Chondrocyte (in vitro differentiated cells): ENCODE data around the gene RNF115. TPM values are rescaled to one million over a fixed set of nuclear protein-coding genes. Genes with fewer than 3 reads are reported as not detected.
"Not testable (repeated sequence)": the region's sequence is repeated elsewhere in the genome, so short reads cannot be mapped to it uniquely, and the experiment has no call there.

ENCODE experiments used
- DNase-seq: peaks from one replicate; pipeline ENCODE4 v3.0.0; 2021; ENCODE audit warnings: mixed read lengths, low spot score
- H3K27ac Mint-ChIP-seq: one replicate; pipeline ENCODE4 v1.8.0; 2021; ENCODE audit warnings: mild to moderate bottlenecking, moderate library complexity, mixed read lengths; ENCODE audit not compliant: unreplicated experiment
- H3K27me3 Mint-ChIP-seq: 2 replicates; pipeline ENCODE4 v1.8.0; 2021; ENCODE audit warnings: low read depth, mixed read lengths
- H3K36me3 Mint-ChIP-seq: 2 replicates; pipeline ENCODE4 v1.8.0; 2021; ENCODE audit warnings: low read depth, mixed read lengths
- H3K4me1 Mint-ChIP-seq: 2 replicates; pipeline ENCODE4 v1.8.0; 2021; ENCODE audit warnings: low read depth, mild to moderate bottlenecking, mixed read lengths
- H3K4me3 Mint-ChIP-seq: one replicate; pipeline ENCODE4 v1.8.0; 2021; ENCODE audit warnings: mild to moderate bottlenecking, moderate library complexity, mixed read lengths; ENCODE audit not compliant: unreplicated experiment
- H3K9me3 Mint-ChIP-seq: 2 replicates; pipeline ENCODE4 v1.8.0; 2021; ENCODE audit warnings: low read depth, mixed read lengths
- total RNA-seq: library from RNA; stranded (reverse); gene quantifications from 3 replicates; pipeline ENCODE4 v1.2.1, GENCODE V29; 2021
- TF ChIP-seq, protein P1 (sequence below): fragments of 200-600 bp; sonication (generic); IDR thresholded peaks from 2 replicates; pipeline ENCODE4 v1.5.0; 2021; ENCODE audit warnings: antibody characterized with exemption, mild to moderate bottlenecking, moderate library complexity

The RNF115 gene
- total RNA-seq, 1 donor from 2014 or later, result 12.7 TPM

DNA sequence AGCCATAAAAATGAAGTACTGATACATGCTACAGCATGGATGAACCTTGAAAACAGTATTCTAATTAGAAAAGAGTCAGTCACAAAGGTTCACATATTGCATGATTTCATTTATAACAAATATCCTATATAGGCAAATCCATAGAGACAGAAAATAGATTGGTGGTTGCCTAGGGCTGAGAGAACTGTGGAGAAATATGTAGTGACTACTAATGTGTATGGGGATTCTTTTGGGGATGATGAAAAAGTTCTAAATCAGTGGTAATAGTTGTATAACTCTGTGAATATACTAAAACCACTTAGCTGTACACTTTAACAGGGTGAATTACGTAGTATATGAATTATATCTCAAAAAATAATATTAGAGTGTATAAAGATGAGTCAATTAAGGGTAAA lies 45.8 kb downstream of the RNF115 start:
- Mint-ChIP-seq H3K4me3 (no peak overlapping the region), H3K9me3 (no peaks in the 10 kb centered on the region), H3K27ac (peak overlapping the region; percentile 24), H3K4me1 (peaks cover 36% of the 10 kb centered on the region), H3K36me3 (peaks cover 8% of the 10 kb centered on the region), H3K27me3 (no peaks in the 10 kb centered on the region)
- TF ChIP-seq, protein P1, sequence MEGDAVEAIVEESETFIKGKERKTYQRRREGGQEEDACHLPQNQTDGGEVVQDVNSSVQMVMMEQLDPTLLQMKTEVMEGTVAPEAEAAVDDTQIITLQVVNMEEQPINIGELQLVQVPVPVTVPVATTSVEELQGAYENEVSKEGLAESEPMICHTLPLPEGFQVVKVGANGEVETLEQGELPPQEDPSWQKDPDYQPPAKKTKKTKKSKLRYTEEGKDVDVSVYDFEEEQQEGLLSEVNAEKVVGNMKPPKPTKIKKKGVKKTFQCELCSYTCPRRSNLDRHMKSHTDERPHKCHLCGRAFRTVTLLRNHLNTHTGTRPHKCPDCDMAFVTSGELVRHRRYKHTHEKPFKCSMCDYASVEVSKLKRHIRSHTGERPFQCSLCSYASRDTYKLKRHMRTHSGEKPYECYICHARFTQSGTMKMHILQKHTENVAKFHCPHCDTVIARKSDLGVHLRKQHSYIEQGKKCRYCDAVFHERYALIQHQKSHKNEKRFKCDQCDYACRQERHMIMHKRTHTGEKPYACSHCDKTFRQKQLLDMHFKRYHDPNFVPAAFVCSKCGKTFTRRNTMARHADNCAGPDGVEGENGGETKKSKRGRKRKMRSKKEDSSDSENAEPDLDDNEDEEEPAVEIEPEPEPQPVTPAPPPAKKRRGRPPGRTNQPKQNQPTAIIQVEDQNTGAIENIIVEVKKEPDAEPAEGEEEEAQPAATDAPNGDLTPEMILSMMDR, result no peak
- no peak for DNase-seq

DNA sequence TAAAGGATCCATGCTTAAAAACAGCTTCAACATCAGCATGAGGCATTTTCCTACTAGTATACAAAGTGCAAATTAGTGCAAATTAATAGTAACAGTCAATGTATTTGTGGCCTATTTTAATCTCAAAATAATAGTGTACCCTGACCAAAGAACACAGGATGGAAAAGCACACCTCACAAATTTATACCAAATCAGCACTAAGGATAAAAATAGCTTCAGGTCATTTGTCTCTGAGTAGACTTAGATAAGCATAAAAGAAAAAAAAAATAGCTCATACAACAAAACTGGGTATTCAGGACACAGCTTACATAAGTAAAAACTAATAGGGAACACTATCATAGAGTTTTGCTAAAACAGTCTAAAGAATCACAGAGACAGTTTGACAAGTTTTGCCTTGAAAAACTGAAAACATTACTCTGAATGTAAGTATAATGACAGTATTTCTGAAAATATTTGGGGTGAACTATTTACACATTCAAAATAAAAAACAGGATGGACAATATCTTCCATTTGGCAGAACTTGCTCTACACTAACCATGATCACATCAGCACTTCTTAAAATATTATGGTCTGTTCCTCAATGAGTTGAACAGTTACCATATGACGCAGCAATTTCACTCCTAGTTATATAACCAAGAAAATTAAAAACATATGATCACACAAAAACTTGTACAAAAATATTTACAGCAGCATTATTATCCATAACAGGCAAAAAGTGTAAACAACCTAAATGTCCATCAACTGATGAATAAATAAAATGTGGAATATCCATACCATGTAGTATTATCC lies 46.3 kb downstream of the RNF115 start:
- DNase-seq, result no peak
- no peaks in the 10 kb centered on the region for H3K9me3 Mint-ChIP-seq
- no peak overlapping the region for H3K4me3 Mint-ChIP-seq
- peaks cover 8% of the 10 kb centered on the region for H3K36me3 Mint-ChIP-seq
- no peak overlapping the region for H3K27ac Mint-ChIP-seq
- H3K4me1 Mint-ChIP-seq, result peaks cover 31% of the 10 kb centered on the region
- H3K27me3 Mint-ChIP-seq, result no peaks in the 10 kb centered on the region
- TF ChIP-seq, protein P1, result no peak

DNA sequence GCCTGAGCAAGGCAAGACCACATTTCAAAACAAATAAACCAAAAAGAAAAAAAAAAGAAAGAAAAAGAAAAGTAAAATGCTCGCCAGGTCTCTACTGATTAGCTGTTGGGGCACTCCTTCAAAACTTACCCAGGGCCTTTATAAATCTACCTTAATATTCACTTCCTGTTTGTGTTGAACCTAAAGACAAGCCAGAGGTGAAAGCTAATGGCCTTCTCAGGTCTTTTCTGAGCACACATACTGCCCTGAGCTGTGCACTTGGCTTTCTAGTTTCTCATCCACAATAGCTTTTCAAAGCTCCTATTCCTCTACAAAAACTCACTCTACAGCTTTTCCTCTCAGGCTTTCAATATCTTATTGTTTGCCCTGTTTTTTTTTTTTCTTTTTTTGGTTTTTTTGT lies 50.5 kb downstream of the RNF115 start:
- Mint-ChIP-seq H3K27me3 (no peaks in the 10 kb centered on the region), H3K9me3 (no peaks in the 10 kb centered on the region), H3K36me3 (peaks cover 16% of the 10 kb centered on the region), H3K4me1 (peaks cover 11% of the 10 kb centered on the region), H3K27ac (peak overlapping the region; percentile 38), H3K4me3 (no peak overlapping the region)
- TF ChIP-seq, protein P1, result no peak
- DNase-seq, result no peak

DNA sequence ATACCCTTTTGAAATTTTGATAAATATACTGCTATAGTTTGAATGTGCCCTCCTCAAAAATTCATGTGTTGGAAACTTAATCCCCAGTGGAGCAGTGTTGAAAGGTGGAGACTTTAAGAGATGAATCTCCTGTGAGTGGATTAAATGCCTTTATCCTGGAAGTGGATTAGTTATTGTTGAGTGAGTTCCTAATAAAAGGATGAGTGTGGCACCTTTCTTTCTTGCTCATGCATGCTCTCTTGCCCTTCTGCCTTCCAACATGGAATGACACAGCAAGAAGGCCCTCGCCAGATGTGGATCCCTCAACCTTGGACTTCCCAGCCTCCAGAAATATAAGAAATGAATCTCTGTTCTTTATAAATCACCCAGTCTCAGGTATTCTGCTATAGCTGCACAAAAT lies 52.8 kb downstream of the RNF115 start:
- Mint-ChIP-seq H3K4me1 (no peaks in the 10 kb centered on the region), H3K36me3 (peaks cover 12% of the 10 kb centered on the region), H3K27ac (no peak overlapping the region), H3K4me3 (no peak overlapping the region), H3K9me3 (no peaks in the 10 kb centered on the region), H3K27me3 (no peaks in the 10 kb centered on the region)
- TF ChIP-seq, protein P1, result no peak
- DNase-seq, result no peak

DNA sequence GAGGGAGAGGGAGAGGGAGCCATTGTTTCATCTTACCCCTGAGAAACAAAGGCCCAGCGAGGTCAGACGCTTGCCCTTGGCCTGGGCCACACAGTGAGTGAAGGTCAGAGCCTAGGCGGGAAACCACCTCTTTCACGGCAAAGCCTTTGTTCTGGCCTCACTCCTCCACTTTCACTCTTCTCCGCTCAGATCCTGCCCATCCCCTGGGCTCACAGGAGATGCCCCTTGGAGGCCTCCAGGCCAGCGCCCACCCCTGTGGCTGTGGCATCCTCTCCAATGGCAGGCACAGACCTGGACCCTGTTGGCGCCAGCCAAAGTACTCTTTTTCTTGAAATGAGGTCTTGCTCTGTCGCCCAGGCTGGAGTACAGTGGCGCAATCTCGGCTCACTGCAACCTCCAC lies 55.9 kb downstream of the RNF115 start:
- H3K27ac Mint-ChIP-seq, DNase-seq, H3K4me1 Mint-ChIP-seq, H3K4me3 Mint-ChIP-seq, H3K9me3 Mint-ChIP-seq, H3K36me3 Mint-ChIP-seq, H3K27me3 Mint-ChIP-seq: not testable (repeated sequence)

DNA sequence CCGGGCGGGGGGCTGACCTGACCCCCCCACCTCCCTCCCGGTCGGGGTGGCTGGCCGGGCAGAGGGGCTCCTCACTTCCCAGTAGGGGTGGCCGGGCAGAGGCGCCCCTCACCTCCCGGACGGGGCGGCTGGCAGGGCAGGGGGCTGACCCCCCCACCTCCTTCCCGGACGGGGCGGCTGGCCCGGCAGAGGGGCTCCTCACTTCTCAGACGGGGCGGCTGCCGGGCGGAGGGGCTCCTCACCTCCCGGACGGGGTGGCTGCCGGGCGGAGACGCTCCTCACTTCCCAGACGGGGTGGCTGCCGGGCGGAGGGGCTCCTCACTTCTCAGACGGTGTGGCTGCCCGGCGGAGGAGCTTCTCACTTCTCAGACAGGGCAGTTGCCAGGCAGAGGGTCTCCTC lies 57.0 kb downstream of the RNF115 start:
- not testable (repeated sequence) for H3K4me1 Mint-ChIP-seq, H3K27ac Mint-ChIP-seq, DNase-seq, H3K9me3 Mint-ChIP-seq, H3K27me3 Mint-ChIP-seq, H3K4me3 Mint-ChIP-seq
- peaks cover 10% of the 10 kb centered on the region for H3K36me3 Mint-ChIP-seq

DNA sequence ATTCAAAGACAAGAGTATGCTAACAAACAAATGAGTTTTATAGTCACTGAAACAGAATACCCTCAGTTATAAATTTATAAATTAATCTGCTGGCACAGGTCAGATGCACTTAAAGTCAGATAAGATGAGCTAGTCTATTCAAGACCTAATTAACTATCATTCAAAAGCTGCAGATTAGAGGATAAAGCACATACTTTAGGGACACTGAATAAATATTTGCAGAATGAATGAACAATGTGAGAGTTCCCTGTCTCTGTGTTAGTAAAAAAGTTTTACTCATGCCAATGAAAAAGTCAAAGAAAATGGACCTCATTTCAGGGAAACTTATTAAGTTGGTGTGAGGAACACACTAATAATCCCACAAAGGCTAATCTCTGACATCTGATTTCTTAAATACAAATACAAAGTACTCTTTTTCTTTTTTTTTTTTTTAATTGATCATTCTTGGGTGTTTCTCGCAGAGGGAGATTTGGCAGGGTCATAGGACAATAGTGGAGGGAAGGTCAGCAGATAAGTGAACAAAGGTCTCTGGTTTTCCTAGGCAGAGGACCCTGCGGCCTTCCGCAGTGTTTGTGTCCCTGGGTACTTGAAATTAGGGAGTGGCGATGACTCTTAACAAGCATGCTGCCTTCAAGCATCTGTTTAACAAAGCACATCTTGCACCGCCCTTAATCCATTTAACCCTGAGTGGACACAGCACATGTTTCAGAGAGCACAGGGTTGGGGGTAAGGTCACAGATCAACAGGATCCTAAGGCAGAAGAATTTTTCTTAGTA lies 58.1 kb downstream of the RNF115 start:
- not testable (repeated sequence) for H3K4me1 Mint-ChIP-seq, H3K36me3 Mint-ChIP-seq, H3K4me3 Mint-ChIP-seq, H3K9me3 Mint-ChIP-seq, H3K27ac Mint-ChIP-seq, DNase-seq, H3K27me3 Mint-ChIP-seq

DNA sequence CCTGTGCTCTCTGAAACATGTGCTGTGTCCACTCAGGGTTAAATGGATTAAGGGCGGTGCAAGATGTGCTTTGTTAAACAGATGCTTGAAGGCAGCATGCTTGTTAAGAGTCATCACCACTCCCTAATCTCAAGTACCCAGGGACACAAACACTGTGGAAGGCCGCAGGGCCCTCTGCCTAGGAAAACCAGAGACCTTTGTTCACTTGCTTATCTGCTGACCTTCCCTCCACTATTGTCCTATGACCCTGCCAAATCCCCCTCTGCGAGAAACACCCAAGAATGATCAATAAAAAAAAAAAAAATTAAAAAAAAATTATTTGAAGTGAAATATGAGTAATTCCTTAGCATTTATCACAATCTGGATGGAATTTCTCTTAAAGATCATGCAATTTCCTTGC lies 58.8 kb downstream of the RNF115 start:
- H3K9me3 Mint-ChIP-seq, H3K27me3 Mint-ChIP-seq, H3K36me3 Mint-ChIP-seq: not testable (repeated sequence)

More for the DNA sequence above, 58.8 kb downstream of the RNF115 start:
- H3K4me1 Mint-ChIP-seq, H3K4me3 Mint-ChIP-seq, H3K27ac Mint-ChIP-seq, DNase-seq: not testable (repeated sequence)
